ENCODE measurements around the gene TRIP13.
"Not testable (repeated sequence)": the region's sequence is repeated elsewhere in the genome, so short reads cannot be mapped to it uniquely, and the experiment has no call there.

The TRIP13 gene

GRCh38 chr5:922436-923280 is 30.0 kb downstream of the TRIP13 start:
- DNase-seq: no peak

GRCh38 chr5:923281-923873 is 30.7 kb downstream of the TRIP13 start:
- DNase-seq: peak; percentile 32 to 57 (median 33)

GRCh38 chr5:926417-927171 is 33.9 kb downstream of the TRIP13 start:
- DNase-seq: no peak

GRCh38 chr5:927172-928015 is 34.7 kb downstream of the TRIP13 start:
- DNase-seq: no peak

GRCh38 chr5:929182-929581 is 36.5 kb downstream of the TRIP13 start:
- not testable (repeated sequence) for DNase-seq

- no peak for DNase-seq
Measured at GRCh38 chr5:929596-929995, 36.9 kb downstream of the TRIP13 start.

- DNase-seq: no peak
Measured at GRCh38 chr5:930866-931265, 38.2 kb downstream of the TRIP13 start.

- no peak for DNase-seq
Measured at GRCh38 chr5:931570-932145, 39.0 kb downstream of the TRIP13 start.

- no peak for DNase-seq
Measured at GRCh38 chr5:932151-932627, 39.5 kb downstream of the TRIP13 start.

GRCh38 chr5:932628-933250 is 40.1 kb downstream of the TRIP13 start:
- DNase-seq: no peak

- no peak for DNase-seq
Measured at GRCh38 chr5:933251-933861, 40.7 kb downstream of the TRIP13 start.

GRCh38 chr5:933951-934350 is 41.3 kb downstream of the TRIP13 start:
- not testable (repeated sequence) for DNase-seq

- not testable (repeated sequence) for DNase-seq
Measured at GRCh38 chr5:934381-934967, 41.8 kb downstream of the TRIP13 start.

- no peak for DNase-seq
Measured at GRCh38 chr5:935510-936084, 42.9 kb downstream of the TRIP13 start.

- no peak for DNase-seq
Measured at GRCh38 chr5:936149-937144, 43.8 kb downstream of the TRIP13 start.

GRCh38 chr5:937151-937924 is 44.7 kb downstream of the TRIP13 start:
- no peak for DNase-seq

- no peak for DNase-seq
Measured at GRCh38 chr5:939368-939767, 46.7 kb downstream of the TRIP13 start.

- DNase-seq: not testable (repeated sequence)
Measured at GRCh38 chr5:940741-941140, 48.1 kb downstream of the TRIP13 start.
